Epithelial cell of esophagus (primary cell): ENCODE data around the gene SMAD3.

Experiments used
- DNase-seq: peaks from one replicate; pipeline ENCODE4 v3.0.0; 2010; ENCODE audit warnings: low read depth
- H3K4me3 ChIP-seq: 2 replicates; pipeline ENCODE4 v1.5.1; 2011; ENCODE audit warnings: mild to moderate bottlenecking, low read length, control low read depth
- TF ChIP-seq, protein P1 (sequence below): IDR thresholded peaks from 2 replicates; pipeline ENCODE4 v1.5.1; 2011; ENCODE audit warnings: low read depth, mild to moderate bottlenecking, low read length, control low read depth, inconsistent platforms; ENCODE audit not compliant: insufficient read depth; ENCODE audit errors: missing control alignments

Gene SMAD3

DNA sequence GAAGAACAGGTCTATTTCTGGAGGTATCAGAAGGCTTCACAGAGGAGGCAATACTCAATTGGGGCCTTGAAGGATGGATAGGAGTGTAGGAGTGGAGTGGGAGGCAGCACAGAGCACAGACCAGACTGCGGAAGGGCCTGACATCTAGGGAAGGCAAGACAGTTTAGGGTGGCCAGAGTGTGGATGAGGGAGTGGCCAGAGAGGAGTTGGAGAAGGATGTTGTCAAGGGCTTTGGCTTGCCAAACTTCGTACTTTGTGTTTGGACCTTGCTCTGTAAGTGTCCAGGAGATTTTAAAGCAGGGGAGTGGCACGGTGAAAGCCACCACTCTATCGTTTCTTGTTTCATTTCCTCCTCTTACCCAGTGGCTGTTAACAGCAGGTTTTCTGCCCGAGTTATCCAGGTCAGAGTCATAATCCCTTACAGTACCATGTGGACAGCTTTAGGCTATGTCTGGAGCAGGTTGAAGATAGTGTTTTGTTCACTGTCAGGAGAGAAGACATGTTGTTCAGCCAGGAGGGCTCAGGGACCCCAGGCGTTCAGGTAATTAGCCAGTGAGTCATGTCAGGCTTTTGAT, 12.3 kb downstream of the SMAD3 start:
- peak; percentile 40 for DNase-seq
- TF ChIP-seq, protein P1, sequence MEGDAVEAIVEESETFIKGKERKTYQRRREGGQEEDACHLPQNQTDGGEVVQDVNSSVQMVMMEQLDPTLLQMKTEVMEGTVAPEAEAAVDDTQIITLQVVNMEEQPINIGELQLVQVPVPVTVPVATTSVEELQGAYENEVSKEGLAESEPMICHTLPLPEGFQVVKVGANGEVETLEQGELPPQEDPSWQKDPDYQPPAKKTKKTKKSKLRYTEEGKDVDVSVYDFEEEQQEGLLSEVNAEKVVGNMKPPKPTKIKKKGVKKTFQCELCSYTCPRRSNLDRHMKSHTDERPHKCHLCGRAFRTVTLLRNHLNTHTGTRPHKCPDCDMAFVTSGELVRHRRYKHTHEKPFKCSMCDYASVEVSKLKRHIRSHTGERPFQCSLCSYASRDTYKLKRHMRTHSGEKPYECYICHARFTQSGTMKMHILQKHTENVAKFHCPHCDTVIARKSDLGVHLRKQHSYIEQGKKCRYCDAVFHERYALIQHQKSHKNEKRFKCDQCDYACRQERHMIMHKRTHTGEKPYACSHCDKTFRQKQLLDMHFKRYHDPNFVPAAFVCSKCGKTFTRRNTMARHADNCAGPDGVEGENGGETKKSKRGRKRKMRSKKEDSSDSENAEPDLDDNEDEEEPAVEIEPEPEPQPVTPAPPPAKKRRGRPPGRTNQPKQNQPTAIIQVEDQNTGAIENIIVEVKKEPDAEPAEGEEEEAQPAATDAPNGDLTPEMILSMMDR, result no peak
- no peak overlapping the region for H3K4me3 ChIP-seq

DNA sequence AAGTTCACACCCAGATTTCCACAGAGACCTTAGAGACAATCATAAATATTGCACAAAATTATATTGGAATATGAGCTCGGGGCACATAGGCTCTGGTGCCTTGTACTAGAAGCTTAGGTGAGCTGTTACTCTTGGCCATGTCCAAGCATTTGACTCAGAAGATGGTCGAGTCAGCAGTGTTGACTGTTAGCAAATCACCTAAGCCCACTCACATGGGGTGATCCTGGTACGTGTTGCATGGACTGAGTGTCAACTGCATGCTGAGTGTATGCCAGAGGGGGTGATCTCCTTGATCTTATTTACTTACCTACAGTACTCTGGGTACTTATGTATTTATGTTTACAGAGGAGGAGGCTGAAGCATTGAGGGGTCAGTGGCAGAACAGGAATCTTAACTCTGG, 14.0 kb downstream of the SMAD3 start:
- TF ChIP-seq, protein P1, result no peak
- DNase-seq, result peak; percentile 47
- no peak overlapping the region for H3K4me3 ChIP-seq

DNA sequence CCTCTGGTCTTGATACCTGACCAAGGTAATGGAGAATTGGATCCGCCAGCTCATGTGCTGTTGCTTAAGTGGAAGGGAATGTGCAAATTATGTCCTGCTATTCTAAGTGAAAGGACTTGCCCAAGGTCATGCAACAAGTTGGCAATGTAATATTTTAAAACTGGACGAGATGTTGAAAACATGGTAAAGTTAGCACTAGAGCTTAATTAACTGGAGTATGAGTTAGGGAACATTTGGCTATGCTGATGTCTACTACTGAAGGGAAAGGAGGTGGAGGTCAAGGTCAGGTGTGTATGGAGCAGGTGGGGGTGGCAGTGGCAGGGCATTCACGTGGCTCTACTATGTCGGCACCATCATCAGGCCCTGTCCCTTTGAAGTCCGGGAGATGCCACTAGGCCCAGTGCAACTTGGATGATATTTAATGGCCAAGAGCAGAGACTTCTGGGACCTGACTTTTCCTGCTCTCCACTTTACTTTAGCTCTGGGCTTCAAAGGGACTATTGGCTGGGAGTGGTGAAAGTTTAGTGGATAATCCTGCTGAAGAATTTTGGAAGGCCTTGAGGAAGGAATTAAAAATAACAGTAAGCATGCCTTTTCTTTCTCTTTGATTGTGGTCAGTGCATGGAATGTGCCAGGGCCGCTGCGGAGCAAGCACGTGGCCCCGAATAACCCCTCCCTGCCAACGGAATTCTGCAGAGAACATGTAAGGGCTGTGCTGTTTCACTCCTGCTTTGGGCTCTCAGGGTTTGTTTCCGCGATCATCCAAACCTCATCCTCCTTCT, 14.9 kb downstream of the SMAD3 start:
- TF ChIP-seq, protein P1, result no peak
- DNase-seq, result no peak
- H3K4me3 ChIP-seq, result no peak overlapping the region

DNA sequence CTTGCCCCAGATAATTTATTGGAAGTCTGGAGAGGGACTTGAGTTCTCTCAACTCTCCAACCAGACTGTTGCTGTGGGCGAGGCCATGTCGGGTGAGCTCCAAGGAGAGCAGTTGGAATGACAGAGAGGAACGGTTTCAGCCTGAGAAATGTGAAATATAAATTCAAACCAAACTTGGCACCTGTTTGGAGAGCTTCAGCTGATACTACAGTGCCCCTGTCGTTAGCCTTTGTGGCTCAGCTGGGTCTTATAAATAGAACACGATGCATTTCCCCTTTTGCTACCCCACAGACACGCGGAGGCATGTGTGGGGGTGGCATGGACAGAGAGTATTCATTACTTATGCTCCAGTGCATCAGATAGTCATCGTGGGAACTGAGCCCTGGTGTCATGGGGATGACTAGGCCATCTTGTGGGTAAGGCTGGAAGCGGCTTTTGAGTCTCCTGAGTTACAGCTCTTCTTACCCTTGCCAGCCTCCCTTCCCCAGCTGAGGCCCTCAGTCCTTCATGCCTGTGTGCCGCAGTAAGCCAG, 15.6 kb downstream of the SMAD3 start:
- TF ChIP-seq, protein P1, result peak; percentile 21
- DNase-seq, result peak; percentile 54
- no peak overlapping the region for H3K4me3 ChIP-seq

DNA sequence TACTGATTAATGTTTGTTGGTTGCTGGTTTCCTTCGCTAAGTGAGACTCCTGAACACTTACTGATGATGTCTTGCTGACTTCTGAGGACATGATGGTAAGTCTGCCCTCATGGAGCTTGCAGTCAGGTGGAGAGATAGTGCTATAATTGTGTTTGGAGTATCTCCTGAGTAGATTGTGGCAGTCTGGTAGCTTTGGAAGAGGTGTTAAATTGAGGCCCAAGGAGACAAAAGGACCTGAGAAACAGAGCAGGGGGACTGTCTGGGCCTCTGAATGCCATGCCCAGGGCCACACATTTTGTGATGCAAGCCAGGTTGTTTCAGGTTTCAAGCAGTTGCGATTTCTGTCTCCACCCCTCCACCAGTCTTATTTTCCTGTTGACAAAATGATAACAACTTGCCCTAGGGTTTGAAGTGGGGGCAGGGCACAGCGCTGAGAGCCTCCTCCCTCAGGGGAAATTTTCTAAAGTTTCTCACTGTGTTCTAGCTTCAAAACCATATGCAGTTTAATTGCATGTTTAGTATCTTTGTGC, 16.7 kb downstream of the SMAD3 start:
- no peak for DNase-seq
- TF ChIP-seq, protein P1, result no peak
- H3K4me3 ChIP-seq, result no peak overlapping the region

DNA sequence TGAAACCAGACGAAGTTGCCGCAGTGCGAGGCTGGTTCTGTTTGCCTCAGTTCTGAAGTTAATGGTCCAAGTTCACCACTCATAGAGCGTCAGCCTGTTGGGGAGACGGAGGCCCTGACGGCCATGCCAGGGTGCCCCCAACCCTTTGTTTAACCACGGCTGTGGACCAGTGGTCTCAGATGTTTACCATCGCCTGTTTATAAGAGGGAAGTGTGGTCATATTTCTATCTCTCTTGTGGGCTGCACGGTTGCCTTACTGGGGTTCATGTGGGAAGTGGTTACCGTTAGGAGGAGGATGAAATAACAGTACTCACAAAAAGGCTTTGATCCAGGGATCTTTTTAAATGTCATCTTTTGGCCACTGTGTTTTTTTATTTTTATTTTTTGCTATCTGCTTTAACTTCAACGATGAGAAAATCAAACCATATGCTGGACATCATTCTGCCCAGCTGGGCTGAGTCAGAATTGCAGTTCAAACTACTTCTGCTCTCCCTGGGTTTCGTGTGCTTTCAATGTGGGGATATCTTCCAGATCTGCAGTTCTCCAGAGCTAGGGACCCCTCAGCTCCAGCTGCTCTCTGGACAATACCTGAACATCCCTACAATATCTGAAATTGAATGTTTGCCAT, 17.8 kb downstream of the SMAD3 start:
- DNase-seq, result no peak
- H3K4me3 ChIP-seq, result no peak overlapping the region
- TF ChIP-seq, protein P1, result no peak
